Panc1 (cell line): ENCODE measurements around the gene LRMDA. TPM values are rescaled to one million over a fixed set of nuclear protein-coding genes. Genes with fewer than 3 reads are reported as not detected.

Source experiments
- ATAC-seq: fragments of 200-7000 bp; cut with Tn5 transposase; 2 replicates; pipeline ENCODE4 v1.9.1; 2020; ENCODE audit warnings: mild to moderate bottlenecking, moderate library complexity
- BruUV-seq: library from RNA; stranded (reverse); fragments of 400-500 nt; replicated peaks from 2 replicates; lab custom pipeline; 2021; lab: Mats Ljungman, UMichigan
- CTCF ChIA-PET: fragments of 300-600 bp; sonication (Branson Sonifier 250); formaldehyde crosslinking; loops from one replicate; lab custom pipeline; 2022; ENCODE audit warnings: antibody characterized with exemption; lab: Charles Lee
- POLR2A ChIA-PET: fragments of 300-600 bp; sonication (Branson Sonifier 250); formaldehyde crosslinking; loops from one replicate; lab custom pipeline; 2022; ENCODE audit warnings: antibody characterized with exemption; lab: Charles Lee
- DNase-seq: peaks from one replicate; pipeline ENCODE4 v3.0.0-alpha.2; 2010; ENCODE audit warnings: low read depth, low spot score
- H3K27ac ChIP-seq: 2 replicates; pipeline ENCODE4 v1.5.1; 2011; ENCODE audit warnings: mild to moderate bottlenecking, low read length, inconsistent platforms
- H3K27me3 ChIP-seq: fragments of 200-500 bp; sonication (Bioruptor generic); 2 replicates; pipeline ENCODE4 v1.6.0; 2014; ENCODE audit warnings: low read length, inconsistent platforms; ENCODE audit not compliant: control insufficient read depth, insufficient read depth
- H3K36me3 ChIP-seq: fragments of 200-500 bp; sonication (Bioruptor generic); 2 replicates; pipeline ENCODE4 v1.5.1; 2014; ENCODE audit warnings: inconsistent platforms, mild to moderate bottlenecking, low read length, moderate library complexity; ENCODE audit not compliant: control insufficient read depth, insufficient read depth
- H3K4me1 ChIP-seq: 2 replicates; pipeline ENCODE4 v1.5.1; 2011; ENCODE audit warnings: inconsistent platforms, mild to moderate bottlenecking, low read length, moderate library complexity; ENCODE audit not compliant: control insufficient read depth, insufficient read depth
- H3K4me3 ChIP-seq, 2 experiments: 2 replicates each; pipeline ENCODE4 v1.5.1; 2011 to 2012; ENCODE audit warnings: low read depth in 2 of 2, low read length in 2 of 2, mild to moderate bottlenecking in 2 of 2, inconsistent platforms in 1 of 2, moderate library complexity in 1 of 2
- H3K9me3 ChIP-seq: fragments of 200-500 bp; sonication (Bioruptor generic); 2 replicates; pipeline ENCODE4 v1.5.1; 2014; ENCODE audit warnings: low read depth, mild to moderate bottlenecking, inconsistent platforms, low read length, moderate library complexity; ENCODE audit not compliant: control insufficient read depth, insufficient read depth
- CTCF ChIP-seq: fragments of 450-650 bp; IDR thresholded peaks from 2 replicates; pipeline ENCODE4 v1.5.1; 2017; ENCODE audit warnings: mild to moderate bottlenecking
- POLR2AphosphoS5 ChIP-seq: IDR thresholded peaks from 2 replicates; pipeline ENCODE4 v1.6.1; 2012; ENCODE audit warnings: mild to moderate bottlenecking, low read depth, low read length, moderate library complexity
- REST ChIP-seq, 2 experiments: IDR thresholded peaks; 2 replicates each; pipeline ENCODE4 v1.6.1; 2011 to 2012; ENCODE audit warnings: low read depth in 2 of 2, control low read depth in 1 of 2, low read length in 1 of 2, mild to moderate bottlenecking in 1 of 2, moderate library complexity in 1 of 2; ENCODE audit not compliant: insufficient read depth in 1 of 2
- SIN3A ChIP-seq: IDR thresholded peaks from 2 replicates; pipeline ENCODE4 v1.6.1; 2012; ENCODE audit warnings: low read depth, mild to moderate bottlenecking, low read length, moderate library complexity, borderline replicate concordance; ENCODE audit not compliant: insufficient read depth
- TCF7L2 ChIP-seq: IDR thresholded peaks from 2 replicates; pipeline ENCODE4 v1.6.1; 2011; ENCODE audit warnings: mild to moderate bottlenecking, low read depth, low read length, inconsistent platforms
- in situ Hi-C: cut with HindIII; loops from 2 replicates; pipeline ENCODE4 v1.10.0; 2016; ENCODE audit warnings: low sequenced_read_pairs, low pct_unique_long_range_greater_than_20kb
- intact Hi-C: fragments of 100-400 bp; cut with micrococcal nuclease; formaldehyde crosslinking; loops from one replicate; pipeline ENCODE4 v1.10.0; 2022; ENCODE audit not compliant: unreplicated experiment
- total RNA-seq: library from RNA; stranded (reverse); gene quantifications from one replicate; pipeline ENCODE4 v1.2.1, GENCODE V29; 2021; ENCODE audit not compliant: unreplicated experiment

Gene LRMDA
- total RNA-seq, 1 experiment from 2014 or later, result 1.2 TPM

- H3K4me3 ChIP-seq, result no peak overlapping the region
- TF ChIP-seq REST (IDR thresholded peaks at IDR 0.05; ENCODE audit: insufficient read depth in 1 of 2, low read depth in 2 of 2, low read length in 1 of 2), result no peak
- no peak for TF ChIP-seq SIN3A
- no peak for TF ChIP-seq CTCF
- no peak for TF ChIP-seq POLR2AphosphoS5
- no peak for TF ChIP-seq TCF7L2
- DNase-seq (no peak), ATAC-seq (no peak)
- no peaks in the 10 kb centered on the region for H3K9me3 ChIP-seq
- no TSS peak for BruUV-seq
- intact Hi-C loops (no loop called here), in situ Hi-C loops (no loop called here)
- H3K27me3 ChIP-seq, result no peaks in the 10 kb centered on the region
- ChIA-PET CTCF (no interaction called here), POLR2A (no interaction called here)
- H3K4me1 ChIP-seq, result no peaks in the 10 kb centered on the region
- no peaks in the 10 kb centered on the region for H3K36me3 ChIP-seq
- no peak overlapping the region for H3K27ac ChIP-seq
Measured at GRCh38 chr10:75502838-75503237, 71.4 kb downstream of the LRMDA start.

GRCh38 chr10:75505293-75505692, 73.9 kb downstream of the LRMDA start:
- peaks cover 4% of the 10 kb centered on the region; the same call in 1 of the 2 replicates for H3K27me3 ChIP-seq
- ATAC-seq (no peak), DNase-seq (no peak)
- H3K4me3 ChIP-seq, result no peak overlapping the region
- no peaks in the 10 kb centered on the region for H3K36me3 ChIP-seq
- no peak for TF ChIP-seq REST (IDR thresholded peaks at IDR 0.05; ENCODE audit: insufficient read depth in 1 of 2, low read depth in 2 of 2, low read length in 1 of 2)
- no peak for TF ChIP-seq TCF7L2
- TF ChIP-seq SIN3A, result no peak
- no peak for TF ChIP-seq POLR2AphosphoS5
- no peak for TF ChIP-seq CTCF
- H3K4me1 ChIP-seq, result no peaks in the 10 kb centered on the region
- ChIA-PET POLR2A (no interaction called here), CTCF (no interaction called here)
- no peak overlapping the region for H3K27ac ChIP-seq
- BruUV-seq, result no TSS peak
- in situ Hi-C loops (no loop called here), intact Hi-C loops (no loop called here)
- no peaks in the 10 kb centered on the region for H3K9me3 ChIP-seq
